Ishikawa (cell line): Measurements from ENCODE around the gene SNRNP27.

Source experiments
- CEBPB ChIP-seq: IDR thresholded peaks from 2 replicates; pipeline ENCODE4 v1.6.1; 2012
- CREB1 ChIP-seq: IDR thresholded peaks from 2 replicates; pipeline ENCODE4 v1.6.1; 2012; ENCODE audit warnings: low read depth
- EGR1 ChIP-seq: IDR thresholded peaks from 2 replicates; pipeline ENCODE4 v1.6.1; 2012
- EP300 ChIP-seq: IDR thresholded peaks from 2 replicates; pipeline ENCODE4 v1.6.1; 2012; ENCODE audit warnings: borderline replicate concordance
- FOXM1 ChIP-seq: IDR thresholded peaks from 2 replicates; pipeline ENCODE4 v1.6.1; 2012; ENCODE audit warnings: low read depth, borderline replicate concordance
- MAX ChIP-seq: IDR thresholded peaks from 2 replicates; pipeline ENCODE4 v1.6.1; 2012
- NFIC ChIP-seq: IDR thresholded peaks from 2 replicates; pipeline ENCODE4 v1.6.1; 2012
- RAD21 ChIP-seq: IDR thresholded peaks from 2 replicates; pipeline ENCODE4 v1.6.1; 2012; ENCODE audit warnings: low read depth
- TAF1 ChIP-seq: IDR thresholded peaks from 2 replicates; pipeline ENCODE4 v1.6.1; 2012; ENCODE audit warnings: low read depth, mild to moderate bottlenecking
- TCF12 ChIP-seq: IDR thresholded peaks from 2 replicates; pipeline ENCODE4 v1.6.1; 2012; ENCODE audit warnings: low read depth
- TEAD4 ChIP-seq: IDR thresholded peaks from 2 replicates; pipeline ENCODE4 v1.6.1; 2012
- YY1 ChIP-seq: IDR thresholded peaks from 2 replicates; pipeline ENCODE4 v1.6.1; 2012; ENCODE audit warnings: low read depth
- ZBTB7A ChIP-seq: IDR thresholded peaks from 2 replicates; pipeline ENCODE4 v1.6.1; 2012; ENCODE audit warnings: low read depth
- TF ChIP-seq, protein P1 (sequence below): IDR thresholded peaks from 2 replicates; pipeline ENCODE4 v1.6.1; 2012
- TF ChIP-seq, protein P2 (sequence below): IDR thresholded peaks from 2 replicates; pipeline ENCODE4 v1.6.1; 2012; ENCODE audit warnings: low read depth, mild to moderate bottlenecking

SNRNP27 gene

DNA sequence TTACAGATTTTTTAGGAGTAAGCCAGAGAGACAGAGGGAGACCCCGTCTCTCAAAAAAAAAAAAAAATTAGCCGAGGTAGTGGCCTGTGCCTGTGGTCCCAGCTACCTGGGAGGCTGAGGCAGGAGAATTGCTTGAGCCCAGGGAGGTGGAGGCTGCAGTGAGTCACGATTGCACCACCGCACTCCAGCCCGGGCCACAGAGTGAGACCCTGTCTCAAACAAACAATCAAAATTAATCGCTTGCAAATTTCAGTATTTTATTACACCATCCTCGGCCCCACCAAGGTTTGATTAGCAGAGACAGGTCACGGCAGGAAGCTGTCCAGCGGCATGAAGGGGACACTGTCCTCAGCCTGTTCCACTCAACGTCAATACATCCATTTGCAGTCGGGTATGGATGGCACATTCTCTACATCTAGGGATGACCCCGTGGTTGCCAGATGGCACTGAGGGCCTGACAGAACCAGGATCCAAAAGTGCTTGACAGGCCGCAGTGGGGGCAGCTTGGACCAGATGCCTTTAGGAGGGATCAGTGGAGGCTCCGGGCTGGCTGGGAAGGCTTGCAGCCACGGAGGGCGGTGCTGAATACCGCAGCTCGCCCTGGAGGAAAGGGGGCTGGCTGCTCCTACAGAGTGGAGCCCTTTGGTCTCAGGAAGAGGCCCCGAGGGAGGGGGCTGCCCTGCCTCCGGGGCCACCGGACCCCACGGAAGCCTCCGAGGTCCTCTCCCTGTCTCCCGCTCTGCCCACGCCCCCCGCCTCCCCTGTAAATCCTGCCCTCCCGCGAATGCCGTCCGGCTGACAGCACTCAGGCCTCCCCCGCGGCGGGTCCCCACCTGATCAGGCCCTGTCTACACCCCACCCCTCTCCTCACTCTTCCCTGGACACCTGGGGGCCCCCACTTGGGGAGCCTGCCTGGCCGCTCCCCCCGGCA lies 54.5 kb downstream of the SNRNP27 start:
- TF ChIP-seq, protein P1, sequence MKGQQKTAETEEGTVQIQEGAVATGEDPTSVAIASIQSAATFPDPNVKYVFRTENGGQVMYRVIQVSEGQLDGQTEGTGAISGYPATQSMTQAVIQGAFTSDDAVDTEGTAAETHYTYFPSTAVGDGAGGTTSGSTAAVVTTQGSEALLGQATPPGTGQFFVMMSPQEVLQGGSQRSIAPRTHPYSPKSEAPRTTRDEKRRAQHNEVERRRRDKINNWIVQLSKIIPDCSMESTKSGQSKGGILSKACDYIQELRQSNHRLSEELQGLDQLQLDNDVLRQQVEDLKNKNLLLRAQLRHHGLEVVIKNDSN = no peak
- no peak for TF ChIP-seq EGR1
- TF ChIP-seq EP300 = no peak
- TF ChIP-seq ZBTB7A = no peak
- TF ChIP-seq, protein P2, sequence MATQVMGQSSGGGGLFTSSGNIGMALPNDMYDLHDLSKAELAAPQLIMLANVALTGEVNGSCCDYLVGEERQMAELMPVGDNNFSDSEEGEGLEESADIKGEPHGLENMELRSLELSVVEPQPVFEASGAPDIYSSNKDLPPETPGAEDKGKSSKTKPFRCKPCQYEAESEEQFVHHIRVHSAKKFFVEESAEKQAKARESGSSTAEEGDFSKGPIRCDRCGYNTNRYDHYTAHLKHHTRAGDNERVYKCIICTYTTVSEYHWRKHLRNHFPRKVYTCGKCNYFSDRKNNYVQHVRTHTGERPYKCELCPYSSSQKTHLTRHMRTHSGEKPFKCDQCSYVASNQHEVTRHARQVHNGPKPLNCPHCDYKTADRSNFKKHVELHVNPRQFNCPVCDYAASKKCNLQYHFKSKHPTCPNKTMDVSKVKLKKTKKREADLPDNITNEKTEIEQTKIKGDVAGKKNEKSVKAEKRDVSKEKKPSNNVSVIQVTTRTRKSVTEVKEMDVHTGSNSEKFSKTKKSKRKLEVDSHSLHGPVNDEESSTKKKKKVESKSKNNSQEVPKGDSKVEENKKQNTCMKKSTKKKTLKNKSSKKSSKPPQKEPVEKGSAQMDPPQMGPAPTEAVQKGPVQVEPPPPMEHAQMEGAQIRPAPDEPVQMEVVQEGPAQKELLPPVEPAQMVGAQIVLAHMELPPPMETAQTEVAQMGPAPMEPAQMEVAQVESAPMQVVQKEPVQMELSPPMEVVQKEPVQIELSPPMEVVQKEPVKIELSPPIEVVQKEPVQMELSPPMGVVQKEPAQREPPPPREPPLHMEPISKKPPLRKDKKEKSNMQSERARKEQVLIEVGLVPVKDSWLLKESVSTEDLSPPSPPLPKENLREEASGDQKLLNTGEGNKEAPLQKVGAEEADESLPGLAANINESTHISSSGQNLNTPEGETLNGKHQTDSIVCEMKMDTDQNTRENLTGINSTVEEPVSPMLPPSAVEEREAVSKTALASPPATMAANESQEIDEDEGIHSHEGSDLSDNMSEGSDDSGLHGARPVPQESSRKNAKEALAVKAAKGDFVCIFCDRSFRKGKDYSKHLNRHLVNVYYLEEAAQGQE = no peak
- TF ChIP-seq FOXM1 = no peak

GRCh38 chr2:69948963-69949645 lies 55.3 kb downstream of the SNRNP27 start:
- TF ChIP-seq, protein P2 = no peak
- TF ChIP-seq CREB1 (no peak), MAX (no peak), RAD21 (no peak), NFIC (no peak), TCF12 (no peak), CEBPB (no peak), FOXM1 (no peak)

DNA sequence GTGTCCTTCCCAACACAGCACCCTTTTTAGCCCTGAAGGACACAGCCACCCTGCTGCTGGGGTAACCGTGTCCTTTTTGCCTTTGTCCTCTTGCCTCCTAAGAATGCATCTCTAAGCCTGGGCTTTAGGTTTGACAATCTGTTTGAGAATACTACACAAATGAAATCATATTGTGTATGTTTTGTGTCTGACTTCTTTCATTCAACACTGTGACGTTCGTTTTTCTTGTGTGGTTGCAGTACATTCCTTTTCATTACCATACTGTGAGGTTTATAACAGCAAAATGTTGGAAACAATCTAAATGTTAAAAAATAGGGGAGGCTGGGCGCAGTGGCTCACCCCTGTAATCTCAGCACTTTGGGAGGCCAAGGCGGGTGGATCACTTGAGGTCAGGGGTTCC lies 56.5 kb downstream of the SNRNP27 start:
- no peak for TF ChIP-seq NFIC
- no peak for TF ChIP-seq CEBPB
- TF ChIP-seq MAX = no peak
- TF ChIP-seq TCF12 = no peak
- no peak for TF ChIP-seq RAD21
- no peak for TF ChIP-seq ZBTB7A
- TF ChIP-seq EP300 = no peak
- TF ChIP-seq, protein P1 = no peak
- TF ChIP-seq TEAD4 = no peak

GRCh38 chr2:69952336-69953115 lies 58.8 kb downstream of the SNRNP27 start:
- TF ChIP-seq EP300 (no peak), ZBTB7A (no peak), TCF12 (no peak), TAF1 (no peak), TEAD4 (no peak), EGR1 (no peak), YY1 (no peak), MAX (no peak), NFIC (no peak), CEBPB (no peak), FOXM1 (no peak), RAD21 (no peak), CREB1 (no peak)
- TF ChIP-seq, protein P1 = no peak
- TF ChIP-seq, protein P2 = no peak
